Measurements from ENCODE around the gene SLC28A1.
"Not testable (repeated sequence)": the region's sequence is repeated elsewhere in the genome, so short reads cannot be mapped to it uniquely, and the experiment has no call there.

SLC28A1 gene

DNA sequence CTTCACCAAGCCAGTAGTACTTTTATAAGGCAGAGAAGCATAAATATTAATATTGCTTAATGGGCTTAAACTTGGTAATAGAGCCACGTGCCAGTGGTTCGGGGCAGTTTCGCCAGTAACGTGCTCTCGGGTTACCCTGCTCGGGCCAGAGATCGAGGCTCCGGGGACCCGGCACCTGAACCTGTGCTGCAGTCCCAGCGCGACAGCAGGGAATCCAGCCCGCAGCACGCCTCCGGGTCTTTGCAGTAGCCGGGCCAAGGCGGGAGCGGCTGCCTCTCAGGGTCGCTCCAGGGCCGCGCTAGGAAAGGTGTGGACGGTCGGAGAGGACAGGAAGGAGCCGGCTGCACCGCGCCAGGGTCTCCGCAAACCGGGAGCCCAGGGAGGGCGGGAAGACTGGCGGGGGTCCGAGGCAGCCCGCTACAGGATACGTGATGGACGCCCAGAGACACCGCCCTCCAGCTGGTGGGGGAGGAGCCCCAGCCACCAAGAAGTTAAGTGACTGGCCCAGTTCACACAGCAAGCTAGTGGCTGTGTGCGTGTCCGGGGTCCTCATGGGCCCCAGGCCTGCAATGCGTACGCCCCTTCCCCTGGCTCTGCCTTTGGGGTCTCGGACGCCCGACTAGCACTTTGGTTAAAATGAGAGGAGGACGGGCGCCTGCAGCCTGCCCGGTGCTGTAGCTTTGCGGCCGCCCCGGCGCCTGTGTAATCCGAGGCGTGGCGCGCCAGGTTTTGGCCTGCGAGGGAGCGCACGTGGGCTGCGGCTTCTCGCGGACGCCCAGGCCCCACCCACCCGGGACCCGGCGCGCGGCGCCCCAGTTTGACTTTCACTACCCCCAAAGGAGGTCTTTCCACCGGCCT is 96.0 kb downstream of the SLC28A1 start:
- DNase-seq: peak; percentile 47 to 88

DNA sequence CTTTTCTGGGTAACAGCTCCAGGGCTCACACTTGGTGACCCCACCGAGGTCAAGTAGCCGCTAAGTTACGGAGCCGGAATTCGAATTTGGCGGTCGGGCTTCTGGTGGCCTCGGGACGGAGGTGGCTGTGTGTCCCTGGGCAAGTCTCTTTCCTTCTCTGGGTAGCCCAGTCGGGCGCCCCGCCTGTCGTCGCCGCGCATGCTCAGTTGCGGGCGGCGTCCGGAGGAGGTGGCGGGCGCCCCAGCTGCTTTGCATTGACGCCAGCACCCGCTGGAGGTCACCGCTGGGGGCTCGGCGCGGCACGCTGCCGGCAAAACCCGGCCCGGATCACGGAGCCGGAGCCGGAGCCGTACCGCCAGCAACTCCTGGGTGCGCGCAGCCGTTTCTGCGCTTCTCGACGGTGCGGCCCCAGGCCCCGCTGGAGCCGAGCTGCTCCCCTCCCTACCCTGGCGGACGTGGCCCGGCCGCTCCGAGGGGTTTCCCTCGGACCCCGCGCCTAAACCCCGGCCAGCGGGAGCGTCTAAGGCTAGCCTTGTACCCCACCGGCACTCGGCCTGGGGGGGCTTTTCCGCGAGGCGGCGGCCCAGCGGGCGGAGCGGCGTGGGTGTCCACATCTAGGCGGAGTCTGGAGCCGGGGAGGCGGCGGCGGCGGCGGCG is 96.7 kb downstream of the SLC28A1 start:
- peak; percentile 76 to 88 for DNase-seq

DNA sequence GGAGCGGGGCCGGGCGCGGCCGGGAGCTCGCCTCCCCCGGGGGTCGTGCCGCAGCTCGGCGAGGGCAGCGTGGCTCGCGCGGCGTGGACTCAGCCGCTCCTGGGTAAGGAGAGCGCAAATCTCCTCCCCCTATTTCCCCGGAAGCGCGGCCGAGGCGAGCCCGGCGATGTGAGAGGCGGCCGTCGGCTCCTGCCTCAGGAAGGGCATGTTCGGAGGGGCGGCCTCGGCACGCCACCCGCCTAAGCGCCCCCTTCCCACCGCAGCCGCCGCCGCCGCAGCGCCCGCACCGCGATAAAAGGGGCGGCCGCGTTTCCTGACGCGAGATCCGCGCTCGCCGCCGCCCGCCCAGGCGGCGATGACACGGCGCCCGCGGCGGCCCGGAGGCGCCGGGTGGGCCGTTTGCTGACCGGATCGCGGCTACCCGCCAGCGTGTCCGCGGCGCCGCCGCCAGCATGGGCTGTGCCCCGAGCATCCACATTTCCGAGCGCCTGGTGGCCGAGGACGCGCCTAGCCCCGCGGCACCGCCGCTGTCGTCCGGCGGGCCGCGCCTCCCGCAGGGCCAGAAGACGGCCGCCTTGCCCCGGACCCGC is 97.3 kb downstream of the SLC28A1 start, which contains the start of gene PDE8A:
PDE8A (plus strand) TSS at position 146 of the 590 bp plus-strand sequence; CDS start at position 453, 307 bp downstream.
- peak in 1 of 2 donors; percentile 64 for DNase-seq

DNA sequence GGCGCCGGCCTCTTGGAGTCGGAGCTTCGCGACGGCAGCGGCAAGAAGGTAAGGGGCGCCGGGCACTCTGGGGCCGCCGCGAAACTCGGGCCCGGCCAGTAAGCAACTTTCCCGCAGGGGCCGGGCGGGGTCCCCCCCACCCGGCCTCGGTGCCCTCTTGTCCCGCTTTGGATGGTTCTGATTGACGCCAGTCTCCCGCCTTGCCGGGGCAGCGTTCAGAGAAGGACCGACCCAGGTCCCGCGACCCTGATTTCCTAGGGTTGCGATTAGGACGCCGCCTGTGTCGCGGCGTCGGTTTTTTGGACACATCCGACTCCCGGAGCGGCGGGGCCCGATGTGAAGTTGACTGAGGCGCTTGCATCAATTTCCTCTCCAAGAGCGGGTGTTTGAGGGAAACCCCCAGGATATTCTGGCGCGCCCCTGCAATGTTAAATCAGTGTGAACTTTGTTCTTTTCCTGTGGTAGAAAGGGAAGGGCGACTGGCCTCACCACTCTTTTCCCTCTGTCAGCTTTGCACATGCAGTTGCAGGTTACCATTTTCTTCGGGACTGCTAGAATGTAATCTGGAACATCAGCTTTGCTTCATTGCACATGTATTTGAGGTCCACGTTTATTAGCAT is 97.9 kb downstream of the SLC28A1 start:
- peak in 1 of 2 donors; percentile 29 for DNase-seq

DNA sequence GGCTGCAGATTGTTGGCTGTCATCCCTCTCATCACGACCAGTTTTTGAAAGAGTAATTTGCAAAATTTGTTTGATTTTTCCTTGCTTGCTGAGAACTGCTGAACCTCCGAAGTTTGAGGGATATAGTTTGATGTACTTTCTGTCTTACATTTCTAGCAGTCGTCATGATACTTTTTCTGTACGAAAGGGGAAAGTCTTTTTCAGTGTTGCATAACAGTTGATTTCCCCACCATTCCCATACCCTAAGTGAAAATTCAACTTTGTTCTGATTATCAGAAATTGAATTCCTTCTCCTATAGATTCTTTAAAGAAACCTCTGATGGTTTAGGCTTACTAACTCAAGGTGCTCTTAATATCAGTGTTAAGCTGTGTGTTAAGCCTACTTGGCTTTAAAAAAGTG is 98.8 kb downstream of the SLC28A1 start:
- DNase-seq: no peak

DNA sequence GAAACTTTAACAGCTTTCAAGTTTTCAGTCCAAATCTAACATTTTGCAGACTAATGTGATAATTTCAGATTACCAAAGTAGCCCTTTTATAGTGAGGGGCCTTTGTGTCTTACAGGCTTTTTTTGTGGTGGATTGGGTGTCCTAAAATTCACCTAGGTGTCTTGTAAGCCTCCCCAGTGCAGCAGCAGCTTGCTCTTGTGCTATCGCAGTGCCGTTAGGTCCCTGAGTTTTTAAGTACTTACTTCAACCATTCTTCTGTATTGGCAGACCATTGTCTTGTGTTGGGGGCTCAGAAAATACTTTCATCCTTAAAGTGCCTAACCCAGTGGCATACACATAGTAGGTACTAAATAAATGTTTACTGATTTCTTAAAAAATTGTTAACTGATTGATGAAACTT is 99.2 kb downstream of the SLC28A1 start:
- no peak for DNase-seq

DNA sequence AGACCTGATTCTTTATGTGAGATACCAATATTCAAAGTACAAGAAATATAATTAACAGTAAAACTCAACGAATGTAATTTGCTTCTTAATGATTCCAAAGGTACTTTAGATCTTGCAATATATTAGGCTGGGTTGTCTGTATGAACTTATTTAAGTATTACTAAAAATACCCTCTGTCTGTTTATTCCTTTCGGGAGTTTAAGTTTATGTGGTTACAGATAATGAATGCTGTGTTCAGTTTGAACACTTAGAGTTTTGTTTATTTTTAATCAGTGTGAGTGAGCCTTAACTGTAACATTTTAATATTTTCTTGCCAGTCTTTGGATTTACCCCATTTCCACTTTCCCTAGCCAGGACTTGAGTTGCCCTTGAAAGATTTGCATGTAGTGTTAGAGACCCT is 100.7 kb downstream of the SLC28A1 start:
- DNase-seq: no peak

DNA sequence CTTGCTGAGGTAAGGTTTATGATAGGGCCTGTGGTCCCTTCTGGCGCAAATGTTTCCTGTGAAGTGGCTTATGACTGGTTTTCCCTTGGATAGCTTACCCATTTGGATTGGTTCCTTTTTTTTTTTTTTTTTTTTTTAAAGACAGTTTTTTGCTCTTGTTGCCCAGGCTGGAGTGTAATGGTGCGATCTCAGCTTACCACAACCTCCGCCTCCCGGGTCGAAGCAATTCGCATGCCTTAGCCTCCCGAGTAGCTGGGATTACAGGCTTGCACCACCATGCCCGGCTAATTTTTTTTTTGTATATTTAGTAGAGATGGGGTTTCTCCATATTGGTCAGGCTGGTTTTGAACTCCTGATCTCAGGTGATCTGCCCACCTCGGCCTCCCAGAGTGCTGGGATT is 102.9 kb downstream of the SLC28A1 start:
- DNase-seq: not testable (repeated sequence)

DNA sequence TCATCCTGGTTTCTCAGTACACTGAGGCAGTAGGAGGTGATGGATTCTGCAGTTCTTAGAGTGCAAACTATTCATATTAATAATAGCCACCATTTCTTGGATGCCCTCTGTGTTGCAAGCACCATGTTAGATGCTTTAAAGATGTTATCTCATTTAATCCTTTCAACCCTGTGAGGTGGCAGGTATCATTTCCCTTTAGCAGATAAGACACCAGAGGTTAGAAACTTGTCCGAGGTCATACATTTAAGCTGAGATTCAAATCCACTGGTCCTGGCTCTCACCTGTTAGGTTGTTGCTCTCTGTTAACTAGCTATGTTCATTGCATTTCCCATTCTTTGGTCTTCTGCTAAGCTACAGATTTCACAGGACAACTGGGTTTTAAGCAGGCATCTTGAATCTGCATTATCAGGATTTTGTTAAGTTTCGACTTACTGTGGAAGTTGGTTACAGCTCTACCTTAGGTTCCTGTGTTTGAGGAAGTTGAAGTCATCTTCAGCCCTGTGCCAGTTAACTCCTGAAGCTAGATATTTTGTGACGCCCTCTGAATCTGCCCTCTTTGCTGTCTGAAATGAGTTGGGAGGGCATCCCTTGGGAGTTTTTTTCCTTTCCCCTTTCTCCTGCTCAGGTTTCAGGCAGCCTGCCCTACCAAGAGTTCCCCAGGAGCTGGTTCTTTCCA is 103.6 kb downstream of the SLC28A1 start:
- no peak for DNase-seq

DNA sequence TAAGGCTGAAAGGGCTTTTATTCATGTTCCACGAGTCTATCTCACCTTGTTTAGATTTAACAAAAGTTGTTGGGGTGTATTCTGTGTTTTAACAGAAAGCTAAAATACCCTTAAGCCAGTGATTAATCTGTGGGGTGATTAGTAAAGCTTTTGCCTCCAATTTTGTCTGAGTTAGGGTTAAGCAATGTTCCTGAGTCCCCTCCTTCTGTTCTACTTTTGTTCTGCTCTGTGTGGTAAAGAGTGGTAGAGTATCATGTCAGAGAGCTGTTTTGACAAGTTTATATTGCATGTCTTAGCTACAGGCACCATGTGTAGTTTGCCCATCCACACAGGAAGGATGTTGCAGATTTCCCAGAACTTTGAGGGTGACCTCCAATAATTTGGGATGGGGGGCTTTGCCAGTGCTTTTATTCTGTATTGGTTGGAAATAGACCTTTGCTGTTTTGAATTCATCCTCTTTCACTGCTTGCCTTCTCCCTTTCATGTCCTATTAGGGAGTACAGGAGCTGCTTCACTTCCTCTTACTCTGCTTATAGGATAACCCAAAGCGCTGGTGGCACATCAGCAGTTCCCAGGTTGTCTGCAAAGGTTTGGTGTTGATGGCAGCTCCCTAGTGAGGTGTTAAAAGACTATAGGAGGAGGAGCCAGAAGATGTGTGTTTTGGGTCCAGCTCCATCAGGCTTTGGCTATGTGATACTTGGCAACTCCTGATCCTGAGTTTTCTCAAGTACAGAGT is 104.6 kb downstream of the SLC28A1 start:
- DNase-seq: no peak

DNA sequence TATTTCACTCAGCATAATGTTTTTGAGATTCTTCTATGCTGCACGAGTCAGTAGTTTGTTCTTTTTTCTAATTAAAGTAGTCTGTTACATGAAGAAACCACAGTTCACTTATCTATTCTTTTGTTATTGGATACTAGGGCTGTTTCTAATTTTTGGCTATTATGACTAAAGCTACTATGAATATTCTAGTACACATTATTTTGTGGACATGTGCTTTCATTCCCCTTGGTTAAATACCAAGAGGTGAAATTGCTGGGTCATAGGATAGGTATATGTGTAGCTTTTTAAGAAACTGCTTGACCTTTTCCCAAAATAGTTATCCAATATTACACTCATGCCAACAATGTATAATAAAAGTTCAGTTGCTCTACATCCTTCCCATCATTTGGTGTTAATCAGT is 106.0 kb downstream of the SLC28A1 start:
- DNase-seq: no peak

DNA sequence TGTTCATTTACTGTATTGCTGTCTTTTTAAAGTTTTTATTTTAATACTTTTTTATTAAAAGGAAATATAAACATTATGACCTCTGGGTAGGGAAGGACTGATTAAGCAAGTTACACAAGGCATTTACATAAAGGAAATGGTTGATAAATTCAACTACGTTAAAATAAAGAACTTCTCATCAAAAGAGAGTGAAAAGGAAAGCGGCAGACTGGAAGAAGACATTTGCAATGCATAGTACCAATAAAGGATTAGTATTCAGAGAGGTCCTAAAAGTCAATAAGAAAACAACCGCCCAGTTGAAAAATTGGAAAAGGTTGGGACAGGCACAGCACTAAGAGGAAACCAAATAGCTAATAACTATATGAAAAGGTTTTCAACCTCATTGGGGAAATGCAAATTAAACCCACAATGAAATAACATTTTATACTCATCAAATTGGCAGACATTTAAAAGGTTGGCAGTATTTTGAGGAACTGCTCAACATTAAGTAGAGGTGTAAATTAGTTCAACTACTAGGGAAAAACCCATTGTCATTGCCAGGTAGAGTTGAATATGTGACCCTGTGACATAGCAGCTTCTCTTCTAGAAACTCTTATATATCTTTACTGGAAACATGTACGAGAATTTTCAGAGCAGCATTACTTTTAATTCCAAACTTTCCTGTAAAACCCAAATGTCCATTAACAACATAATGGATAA is 106.7 kb downstream of the SLC28A1 start:
- DNase-seq: no peak

DNA sequence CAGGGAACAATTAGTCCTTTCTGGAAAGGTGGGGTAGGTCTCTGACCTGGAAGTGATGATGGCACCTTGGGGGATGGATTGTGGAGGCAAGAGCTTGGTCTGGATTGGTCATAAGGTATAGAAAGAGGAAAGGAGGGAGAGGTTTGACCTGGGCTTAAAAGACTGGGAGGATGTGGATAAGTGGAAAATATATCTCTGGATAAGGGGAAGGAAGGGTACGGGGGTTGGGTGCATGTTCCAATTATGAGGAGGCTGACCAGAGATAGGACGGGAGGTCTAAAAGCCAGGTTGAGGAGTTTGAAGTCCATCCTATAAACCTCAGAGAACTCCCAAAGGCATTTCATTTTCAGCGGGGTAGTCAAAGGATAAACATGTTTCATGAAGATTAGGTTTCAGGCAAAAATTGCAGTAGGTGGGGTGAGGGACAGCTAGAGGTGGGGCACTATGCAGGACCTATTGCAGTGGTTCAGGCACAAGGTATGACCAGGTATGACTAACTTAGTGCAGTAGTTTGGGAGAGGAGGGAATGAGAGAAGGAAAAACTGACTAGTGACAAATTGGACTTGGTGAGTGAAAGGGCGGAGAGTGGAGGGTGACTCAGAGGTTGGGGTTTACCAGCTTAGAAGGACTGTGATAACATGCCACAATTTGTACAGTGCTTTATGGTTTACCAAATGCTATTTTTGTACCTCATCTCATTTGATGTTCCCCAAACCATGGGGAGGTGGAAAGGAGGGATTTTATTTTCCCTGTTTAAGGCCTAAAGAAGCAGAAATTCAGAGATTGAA is 107.9 kb downstream of the SLC28A1 start:
- peak in 1 of 2 donors; percentile 14 for DNase-seq
